ENCODE data around the gene PINLYP.

PINLYP gene

DNA sequence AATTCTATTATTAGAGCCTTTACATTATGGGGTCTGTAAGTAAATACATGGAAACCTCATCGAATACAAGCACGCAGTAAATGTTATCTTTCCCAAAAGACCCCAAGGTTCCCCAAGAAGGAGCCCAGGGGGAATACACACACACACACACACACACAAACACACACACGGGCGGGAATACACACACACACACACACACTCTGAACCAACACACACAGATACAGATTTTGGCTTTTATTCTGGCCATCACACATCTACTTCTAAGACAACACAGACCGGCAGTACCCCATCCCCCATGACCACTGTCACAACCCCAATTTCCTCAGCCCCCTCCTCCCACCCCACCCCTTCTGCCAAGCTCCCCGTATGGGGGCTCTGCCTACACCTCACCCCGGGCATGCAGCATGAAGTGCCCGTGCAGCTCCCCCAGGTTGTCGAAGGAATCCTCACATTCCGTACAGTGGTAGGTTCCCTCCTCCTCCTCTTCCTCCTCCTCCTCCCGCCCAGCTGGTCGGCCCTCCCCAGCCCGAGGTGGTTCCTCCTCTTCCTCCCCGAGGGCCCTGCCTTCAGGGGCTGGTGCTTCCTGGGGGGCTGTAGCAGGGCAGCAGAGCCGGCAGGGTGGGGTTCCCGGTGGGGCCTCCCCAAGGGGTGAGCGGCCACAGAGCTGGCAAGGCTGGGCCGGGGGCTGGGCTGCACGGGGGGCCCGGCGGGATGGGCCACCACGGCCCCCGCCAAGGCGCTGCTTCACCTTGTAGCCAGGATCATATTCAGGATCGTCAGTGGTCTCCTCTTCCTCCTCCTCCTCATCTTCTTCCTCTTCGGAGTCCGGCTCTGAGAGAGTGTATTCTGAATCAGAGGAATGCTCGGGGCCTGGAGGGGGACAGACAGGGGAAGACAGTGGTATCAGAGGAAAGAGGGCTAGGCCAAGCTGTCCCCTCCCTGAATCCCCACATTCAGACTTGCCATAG, 31.9 kb downstream of the PINLYP start:
- no peak for DNase-seq

DNA sequence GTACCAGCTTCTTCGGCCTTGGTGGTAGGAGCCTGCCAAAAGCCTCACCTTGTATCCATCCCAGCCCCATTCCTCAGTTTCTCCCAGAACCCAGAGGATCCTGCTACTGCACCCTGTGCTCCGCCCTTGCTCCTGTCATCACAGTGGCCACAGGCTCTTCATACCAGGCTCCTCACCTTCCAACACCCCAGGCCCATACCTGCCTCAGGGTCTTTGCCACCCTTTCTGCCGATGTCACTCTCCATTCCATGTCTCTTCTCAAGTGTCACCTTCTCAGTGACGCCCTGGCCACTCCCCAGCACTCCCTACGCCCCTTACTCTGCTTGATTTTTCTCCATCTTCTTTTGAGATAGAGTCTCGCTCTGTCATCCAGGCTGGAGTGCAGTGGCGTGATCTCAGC, 34.3 kb downstream of the PINLYP start:
- no peak for DNase-seq

DNA sequence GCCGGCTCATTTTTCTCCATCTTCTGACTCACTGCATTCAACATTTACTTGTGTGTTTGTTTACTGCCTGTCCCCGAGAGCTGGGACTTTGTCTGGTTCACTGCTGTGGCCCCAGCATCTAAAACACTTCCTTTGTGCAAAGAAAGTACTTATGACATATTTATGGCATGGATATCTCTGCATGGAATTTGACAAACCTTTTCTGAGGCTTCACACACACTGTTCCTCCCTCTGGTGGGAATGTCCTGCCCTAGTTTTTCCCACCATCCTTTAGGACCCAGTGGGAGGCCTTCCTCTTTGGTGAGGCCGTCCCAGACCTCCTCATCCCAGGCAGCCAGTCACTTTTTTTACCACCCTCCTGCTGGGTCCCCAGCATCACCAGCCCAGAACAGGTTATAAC, 34.9 kb downstream of the PINLYP start:
- no peak for DNase-seq

DNA sequence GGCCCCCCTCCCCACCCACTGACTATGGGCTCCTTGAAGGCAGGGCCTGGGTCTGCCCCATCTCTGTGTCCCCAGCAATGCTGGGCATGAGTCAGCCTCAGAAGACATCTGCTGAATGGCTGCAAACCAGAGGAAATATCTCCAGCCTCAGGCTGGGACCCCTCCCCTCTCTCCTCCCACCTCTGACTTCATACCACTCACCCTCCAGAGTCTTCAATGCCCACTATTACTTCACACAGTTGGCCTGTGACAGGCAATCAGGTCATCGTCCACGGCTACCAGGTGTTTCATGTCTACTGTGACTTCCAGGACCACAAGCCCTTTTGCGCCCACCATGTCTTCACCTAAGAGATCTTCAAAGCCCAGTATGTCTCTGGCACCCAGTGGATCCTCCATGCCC, 36.2 kb downstream of the PINLYP start, which contains the start of gene SRRM5:
TSS of gene SRRM5 (plus strand) at position 301 of the 400 bp plus-strand sequence. CDS start at position 335, 34 bp downstream.
- no peak for DNase-seq

DNA sequence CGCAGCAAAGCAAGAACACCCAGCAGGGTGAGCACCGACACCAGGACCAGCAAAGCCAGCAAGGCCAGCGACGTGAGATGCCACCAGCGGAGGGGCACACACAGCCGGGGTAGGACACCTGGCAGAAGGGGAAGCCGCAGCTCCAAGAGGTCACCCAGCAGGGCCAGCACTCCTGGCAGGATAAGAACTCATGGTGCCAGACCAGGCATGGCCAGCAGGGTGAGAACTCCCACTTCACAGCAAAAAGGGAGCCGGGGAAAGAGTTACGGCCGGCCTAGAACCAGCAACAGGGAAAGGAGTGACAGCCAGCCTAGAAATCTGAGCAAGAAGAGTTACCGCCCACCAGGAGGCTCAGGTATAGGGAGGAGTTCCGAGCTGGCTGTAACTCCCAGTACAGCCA, 36.8 kb downstream of the PINLYP start:
- no peak for DNase-seq

DNA sequence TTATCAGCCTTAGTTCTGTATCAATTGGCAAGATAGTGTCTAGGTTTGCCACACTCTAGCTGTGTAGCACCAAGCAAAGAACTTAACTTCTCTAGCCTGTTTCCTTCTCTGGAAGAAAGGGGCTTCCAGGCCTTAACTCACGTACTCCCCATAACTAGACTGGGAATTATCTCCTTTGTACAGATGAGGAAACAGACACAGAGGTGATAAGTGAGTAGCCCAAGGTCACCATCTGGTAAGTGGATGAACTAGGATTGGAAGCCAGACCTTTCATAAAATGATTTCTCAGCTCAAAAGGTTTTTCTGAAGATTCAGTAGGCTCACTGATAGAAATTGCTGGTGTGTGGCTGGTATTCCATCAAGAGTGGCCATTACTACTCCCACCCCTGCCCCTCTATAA, 40.7 kb downstream of the PINLYP start:
- no peak for DNase-seq

DNA sequence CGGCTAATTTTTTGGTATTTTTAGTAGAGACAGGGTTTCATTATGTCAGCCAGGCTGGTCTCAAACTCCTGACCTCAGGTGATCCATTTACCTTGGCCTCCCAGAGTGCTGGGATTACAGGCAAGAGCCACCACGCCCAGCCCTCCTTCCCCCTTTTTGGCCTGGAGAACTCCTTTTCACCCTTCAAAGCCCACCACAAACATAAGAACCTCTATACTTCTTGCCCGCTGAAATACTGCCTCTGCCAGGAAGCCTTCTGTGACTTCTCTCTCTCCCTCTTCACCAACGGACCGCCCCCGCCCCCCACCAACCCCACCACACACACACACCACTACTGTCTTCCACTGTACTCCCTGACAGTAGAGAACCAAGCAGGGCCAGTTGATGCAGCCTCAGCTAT, 41.4 kb downstream of the PINLYP start:
- DNase-seq = no peak

DNA sequence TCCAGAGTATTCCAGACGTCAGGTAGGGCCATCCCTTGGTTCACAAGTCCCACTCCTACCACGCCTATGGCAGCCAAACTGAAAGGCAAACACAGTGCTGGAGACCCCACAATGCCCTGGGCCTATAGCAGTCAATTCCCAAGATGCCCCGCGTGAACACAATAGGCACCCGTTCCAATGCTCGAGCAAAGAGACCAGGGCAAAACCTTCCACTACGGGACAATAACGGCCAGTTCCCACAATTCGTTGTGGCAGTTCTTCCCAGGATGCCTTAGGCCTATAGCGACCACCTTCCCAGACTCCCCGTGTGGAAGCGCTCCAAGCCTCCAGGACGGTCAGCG, 43.3 kb downstream of the PINLYP start:
- DNase-seq = peak; percentile 90

DNA sequence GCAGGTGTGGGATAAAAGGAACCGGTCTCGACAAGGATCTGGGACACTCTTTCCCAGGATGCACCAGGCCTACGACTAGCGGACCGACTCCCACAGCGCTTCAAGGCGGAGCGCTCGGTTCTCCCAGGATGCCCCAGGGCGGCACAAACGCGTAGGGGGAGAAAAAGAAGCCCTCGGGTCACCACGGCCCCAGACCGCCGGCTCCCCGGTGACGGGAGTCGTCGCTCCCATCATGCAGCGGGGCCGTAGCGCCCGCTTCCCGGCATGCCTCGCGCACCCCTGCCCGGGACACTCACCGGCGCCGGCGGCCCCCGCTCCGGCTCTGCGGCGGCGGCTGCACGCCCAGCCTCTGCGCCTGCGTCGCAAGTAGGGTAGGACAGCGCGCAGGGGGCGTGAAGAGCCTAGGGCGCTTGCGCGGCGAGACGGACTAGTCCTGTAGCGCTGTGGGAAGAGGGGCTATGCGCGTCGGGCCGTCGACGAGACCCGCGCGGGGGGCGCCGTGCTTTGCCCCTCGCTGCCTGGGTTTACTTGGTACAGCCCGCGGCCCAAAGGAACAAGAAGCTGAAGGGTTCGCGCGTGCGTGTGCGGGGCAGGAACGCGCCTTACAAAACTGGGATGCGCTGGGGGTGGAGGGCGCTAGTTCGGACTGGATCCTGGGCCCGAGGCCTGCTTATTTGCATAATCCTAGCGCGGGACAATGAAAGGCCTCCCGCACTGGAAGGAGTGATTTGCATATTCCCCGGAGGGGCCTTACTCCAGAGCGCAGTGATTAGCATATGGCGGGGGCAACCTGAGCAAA, 43.9 kb downstream of the PINLYP start, which contains the start of gene ZNF428:
TSS of gene ZNF428 (minus strand) at position 368 of the 799 bp plus-strand sequence. CDS start 5,325 bp downstream, outside the sequence.
- peak; percentile 95 for DNase-seq

DNA sequence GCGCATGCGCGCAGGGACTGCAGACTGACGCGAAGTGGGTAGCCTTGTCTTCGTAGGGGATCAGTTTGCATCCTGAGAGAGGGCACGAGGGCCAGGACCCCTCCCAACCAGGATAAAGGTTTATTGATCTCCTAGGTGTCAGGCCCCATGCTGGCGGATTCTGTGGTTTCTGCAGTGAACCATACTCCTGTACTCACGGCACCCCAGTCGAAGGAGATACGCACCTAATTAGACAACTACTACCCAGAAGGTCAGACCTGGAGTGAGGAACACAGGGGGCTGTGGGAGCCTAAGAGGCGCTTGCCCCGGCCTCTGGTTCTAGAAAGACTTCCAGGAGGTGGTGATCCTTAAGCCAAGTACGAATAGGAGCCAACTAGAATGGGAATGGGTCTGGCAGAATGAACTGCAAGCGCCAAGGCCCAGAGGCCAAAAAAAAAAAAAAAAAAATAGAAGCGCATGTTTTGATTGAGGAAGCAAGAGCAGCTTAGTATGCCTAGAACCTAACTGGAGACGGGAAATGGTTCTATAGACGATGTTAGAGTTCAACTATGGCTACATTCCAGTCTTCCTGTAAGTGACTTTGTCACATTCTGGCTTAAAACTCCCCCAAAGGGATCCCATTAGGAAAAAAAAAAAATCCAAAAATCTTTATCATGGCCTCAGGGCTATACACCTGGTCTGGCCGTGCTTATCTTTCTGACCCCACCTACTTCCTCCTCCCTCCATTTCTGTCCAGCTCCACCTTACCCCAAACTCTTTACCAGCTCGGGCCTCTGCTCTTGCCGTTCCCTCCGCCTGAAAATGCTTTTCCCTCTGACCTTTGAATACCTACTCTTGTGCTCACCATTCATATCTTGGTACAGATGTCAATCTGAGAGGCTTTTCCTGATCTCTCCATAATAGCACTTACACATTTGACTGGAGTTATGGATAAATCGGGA, 44.7 kb downstream of the PINLYP start:
- no peak for DNase-seq

DNA sequence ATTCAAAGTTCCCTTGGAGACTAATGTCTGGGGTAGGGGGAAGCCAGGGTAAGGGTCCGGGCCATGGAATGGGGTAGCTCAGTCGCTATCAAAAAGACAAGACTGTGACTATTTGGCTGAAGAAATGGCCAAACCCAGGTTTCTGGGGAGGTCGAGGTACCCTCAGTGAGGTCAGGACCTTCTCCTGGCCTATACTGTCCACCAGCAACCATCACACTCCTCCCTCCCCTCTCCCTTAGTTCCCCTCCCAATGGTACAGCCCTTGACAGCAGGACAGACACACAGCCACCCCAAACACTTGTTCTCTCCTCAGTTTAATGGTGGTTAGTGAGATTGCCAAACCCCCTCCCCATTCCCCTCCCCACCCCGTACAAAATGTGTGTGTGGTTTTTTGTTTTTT, 46.5 kb downstream of the PINLYP start:
- no peak for DNase-seq

DNA sequence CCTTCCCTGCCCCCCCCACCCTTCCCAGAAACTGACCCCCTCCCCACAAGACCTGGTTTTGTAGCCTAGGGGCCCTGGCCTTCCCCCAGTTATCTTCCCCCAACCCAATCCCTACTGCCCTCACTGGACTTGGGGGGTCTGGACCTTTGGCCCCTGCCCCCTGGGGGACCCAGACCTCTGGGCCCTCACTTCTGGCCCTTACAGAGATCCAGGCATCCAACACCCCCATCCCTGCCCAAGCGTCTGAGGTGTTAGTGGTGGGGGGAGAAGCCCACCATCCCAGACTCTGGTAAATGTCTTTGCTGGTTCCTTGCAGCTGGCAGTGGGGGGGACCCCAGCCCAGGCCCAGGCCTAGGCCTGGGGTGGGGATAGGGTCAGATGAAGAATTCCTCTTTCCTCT, 47.4 kb downstream of the PINLYP start:
- no peak for DNase-seq

DNA sequence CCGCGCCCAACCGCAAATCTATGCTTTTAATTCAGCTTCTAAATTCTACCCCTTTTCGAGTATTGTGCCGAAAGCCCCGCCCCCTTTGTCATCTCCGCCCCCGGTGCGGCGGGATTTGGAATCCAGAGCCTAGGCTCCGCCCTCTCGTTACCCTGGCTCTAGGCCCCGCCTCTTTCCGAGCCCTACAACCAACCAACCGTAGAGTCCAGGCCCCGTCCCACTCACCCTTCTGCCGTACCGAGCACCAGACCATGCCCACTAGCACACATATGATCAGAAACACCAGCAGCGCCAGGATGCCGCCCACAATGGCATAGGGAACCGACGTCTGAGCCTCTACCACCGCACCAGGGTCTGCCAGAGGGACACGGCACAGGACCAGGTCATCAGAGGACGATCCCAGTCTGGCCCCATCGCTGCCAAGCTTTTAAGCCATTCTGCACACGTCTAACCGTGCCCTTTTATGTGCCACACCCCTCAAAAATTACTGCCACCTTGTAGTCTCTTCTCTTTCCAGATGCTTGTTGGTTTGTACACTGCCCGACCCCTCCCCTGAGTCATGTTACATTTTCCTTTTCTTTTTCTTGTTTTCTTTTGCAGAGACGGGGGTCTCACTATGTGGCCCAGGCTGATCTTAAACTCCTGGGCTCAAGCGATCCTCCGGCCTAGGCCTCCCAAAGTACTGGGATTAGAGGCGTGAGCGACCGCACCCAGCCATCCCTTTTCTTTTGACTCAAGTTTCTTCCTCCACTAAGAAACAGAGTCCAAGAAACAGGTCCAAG, 48.5 kb downstream of the PINLYP start:
- DNase-seq = no peak

DNA sequence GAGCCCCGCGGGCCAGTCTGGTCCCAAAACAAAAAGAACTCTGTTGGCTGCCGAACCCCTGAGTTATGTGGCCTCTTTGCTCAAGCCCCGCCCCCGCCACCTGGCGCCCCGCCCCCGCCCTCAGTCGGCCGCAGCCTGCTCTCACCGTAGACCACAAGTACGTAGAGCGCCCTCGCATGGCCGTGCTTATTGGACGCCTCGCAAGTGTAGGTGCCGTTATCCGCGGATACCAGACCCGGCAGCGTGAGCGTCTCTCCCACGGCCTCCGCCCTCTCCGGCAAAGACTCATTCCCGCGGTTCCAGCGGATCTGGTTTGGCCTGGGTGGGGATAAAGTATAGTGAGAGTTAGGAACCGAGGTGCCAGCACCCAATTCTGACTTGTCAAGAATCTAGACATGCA, 49.3 kb downstream of the PINLYP start:
- no peak for DNase-seq

DNA sequence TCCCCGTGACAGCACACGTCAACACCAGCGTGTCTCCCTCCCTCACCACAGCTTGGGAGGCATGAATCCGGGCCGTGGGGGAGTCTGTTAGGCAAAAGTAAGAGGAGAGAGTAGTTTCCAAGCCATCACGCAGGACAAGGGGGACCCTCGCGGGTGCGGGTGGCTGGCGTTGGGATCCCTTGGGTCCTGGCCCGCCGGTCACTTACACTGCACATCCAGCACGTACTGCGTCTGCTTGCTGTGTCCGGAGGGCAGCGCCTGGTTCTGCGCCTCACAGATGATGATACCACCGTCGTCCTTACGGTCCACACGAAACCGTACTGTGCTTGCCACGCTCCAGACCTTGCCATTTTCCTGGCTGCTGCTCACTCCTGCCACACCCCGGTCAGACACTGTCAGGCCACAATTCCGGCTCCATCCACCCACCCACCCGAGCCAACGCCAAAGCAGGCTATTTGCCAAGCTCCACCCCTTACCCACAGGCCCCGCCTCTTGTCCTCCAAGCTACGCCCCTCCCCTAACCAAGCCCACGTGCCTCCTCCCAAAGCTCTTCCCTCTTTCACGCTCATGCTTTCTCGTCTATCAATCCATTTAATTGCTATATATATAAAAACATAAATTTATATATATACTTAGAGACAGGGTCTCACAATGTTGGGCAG, 50.4 kb downstream of the PINLYP start:
- no peak for DNase-seq

DNA sequence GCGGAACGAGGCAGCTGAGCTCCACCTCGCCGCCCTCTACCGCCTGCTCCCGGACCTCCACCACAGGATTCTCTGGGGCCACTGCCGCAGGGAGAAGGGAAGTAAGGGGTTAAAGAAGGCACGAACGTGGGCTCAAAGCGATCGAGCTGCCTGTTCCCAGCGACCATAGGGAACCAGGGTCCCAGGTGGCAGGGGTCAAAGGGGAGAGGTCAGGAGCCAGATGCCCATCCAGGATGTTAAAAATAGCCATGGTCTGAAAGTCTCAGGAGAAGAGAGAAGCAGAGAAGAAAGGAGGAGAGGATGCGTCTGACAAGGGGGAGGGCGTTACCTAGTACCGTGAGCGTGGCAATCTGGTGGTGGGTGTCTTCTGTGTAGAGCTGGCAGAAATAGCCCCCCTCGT, 51.2 kb downstream of the PINLYP start:
- no peak for DNase-seq

DNA sequence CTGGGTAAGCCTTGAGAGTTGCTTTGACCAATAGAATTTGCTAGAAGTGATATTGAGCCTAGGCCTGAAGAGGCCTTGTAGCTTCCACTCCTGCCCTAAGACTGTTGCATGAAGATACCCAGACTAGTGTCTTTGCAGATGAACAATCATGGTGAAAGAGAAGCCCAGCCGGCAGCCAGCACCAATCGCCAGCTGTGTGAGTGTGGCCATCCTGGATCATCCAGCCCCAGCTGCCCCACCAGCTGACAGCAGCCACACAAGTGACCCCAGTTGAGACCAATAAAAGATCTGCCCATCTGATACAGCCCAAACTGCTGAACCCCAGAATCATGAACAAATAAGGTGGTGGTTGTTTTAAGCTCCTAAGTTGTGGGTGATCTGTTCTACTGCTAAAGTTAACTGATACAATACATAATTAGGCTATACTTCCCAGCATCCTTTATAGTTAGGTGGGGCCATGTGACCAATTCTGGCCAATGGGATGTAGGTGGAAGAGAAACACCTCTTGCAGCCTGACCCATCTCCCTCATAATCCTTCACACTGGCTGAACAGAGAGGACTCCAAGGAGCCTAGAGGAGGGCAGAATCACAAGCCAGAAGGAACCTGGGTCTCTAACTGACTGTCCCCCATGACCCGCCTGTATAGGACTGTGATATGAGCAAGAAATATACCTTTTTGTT, 53.2 kb downstream of the PINLYP start:
- DNase-seq = no peak

DNA sequence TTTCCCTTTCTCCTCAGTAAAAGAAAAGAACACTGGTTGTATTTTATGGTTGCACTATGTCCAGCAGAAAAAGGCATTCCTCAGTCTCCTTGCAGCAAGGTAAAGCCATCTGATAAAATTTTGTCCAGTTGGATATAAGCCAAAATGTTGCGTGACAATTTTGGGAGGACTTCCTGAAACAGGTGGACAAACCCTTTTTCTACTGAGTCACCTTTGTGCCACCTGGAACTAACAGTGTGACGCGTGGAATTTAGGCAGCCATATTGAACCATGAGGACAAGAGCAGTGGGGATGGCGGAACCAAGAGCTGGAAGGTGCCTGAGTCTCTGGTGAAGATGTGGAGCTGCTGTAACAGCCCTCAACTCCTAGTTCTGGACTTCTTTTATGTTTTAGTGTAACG, 55.9 kb downstream of the PINLYP start:
- DNase-seq = no peak
